SK-N-MC (cell line): ENCODE measurements around the gene ATXN7L2.

Source experiments
- DNase-seq: peaks from one replicate; pipeline ENCODE4 v3.0.0-alpha.2; 2011; ENCODE audit warnings: low read depth, low spot score
- H3K27ac ChIP-seq: fragments of 200-600 bp; sonication (generic); 2 replicates; pipeline ENCODE4 v1.5.1; 2016; ENCODE audit warnings: mixed run types
- H3K36me3 ChIP-seq: fragments of 200-600 bp; sonication (generic); 2 replicates; pipeline ENCODE4 v1.6.1; 2017; ENCODE audit warnings: antibody characterized with exemption, low read length, mixed read lengths; ENCODE audit not compliant: insufficient read depth
- H3K4me3 ChIP-seq: fragments of 200-600 bp; sonication (generic); 2 replicates; pipeline ENCODE4 v1.5.1; 2016
- H3K9ac ChIP-seq: fragments of 200-600 bp; sonication (generic); 2 replicates; pipeline ENCODE4 v1.8.0; 2017; ENCODE audit warnings: mixed run types, mixed read lengths; ENCODE audit not compliant: insufficient read length
- H3K9me3 ChIP-seq: fragments of 200-600 bp; sonication (generic); 2 replicates; pipeline ENCODE4 v1.6.1; 2017; ENCODE audit warnings: low read depth, mild to moderate bottlenecking, antibody characterized with exemption, low read length, moderate library complexity, mixed read lengths
- EZH2 ChIP-seq: fragments of 200-600 bp; sonication (generic); IDR thresholded peaks from one replicate; pipeline ENCODE4 v1.6.1; 2017; ENCODE audit warnings: antibody characterized with exemption
- FOXP2 ChIP-seq: optimal IDR thresholded peaks from 2 replicates; pipeline ENCODE3; 2011; ENCODE audit warnings: mild to moderate bottlenecking, moderate library complexity; ENCODE audit not compliant: insufficient read depth; ENCODE audit errors: extremely low read length, control extremely low read depth
- POLR2AphosphoS5 ChIP-seq: IDR thresholded peaks from 2 replicates; pipeline ENCODE4 v1.6.1; 2012; ENCODE audit warnings: mild to moderate bottlenecking, low read depth, low read length, borderline replicate concordance

Gene ATXN7L2

GRCh38 chr1:109504974-109505373, 21.3 kb downstream of the ATXN7L2 start:
- TF ChIP-seq POLR2AphosphoS5 (no peak), EZH2 (no peak), FOXP2 (no peak)

GRCh38 chr1:109508001-109508872, 24.5 kb downstream of the ATXN7L2 start:
- Histone ChIP-seq H3K36me3 (no peaks in the 10 kb centered on the region), H3K9me3 (no peaks in the 10 kb centered on the region), H3K27ac (no peak overlapping the region), H3K4me3 (no peak overlapping the region), H3K9ac (no peak overlapping the region)
- no peak for DNase-seq
- no peak for TF ChIP-seq FOXP2

More at GRCh38 chr1:109504974-109505373, 21.3 kb downstream of the ATXN7L2 start:
- no peak for DNase-seq
- no peaks in the 10 kb centered on the region for H3K36me3 ChIP-seq
- H3K9ac ChIP-seq = no peak overlapping the region
- H3K4me3 ChIP-seq = no peak overlapping the region
- H3K9me3 ChIP-seq = no peaks in the 10 kb centered on the region
- H3K27ac ChIP-seq = no peak overlapping the region

- Histone ChIP-seq H3K9ac (no peak overlapping the region), H3K27ac (no peak overlapping the region), H3K9me3 (no peaks in the 10 kb centered on the region), H3K4me3 (peak overlapping the region; percentile 80), H3K36me3 (no peaks in the 10 kb centered on the region)
- TF ChIP-seq FOXP2 = no peak
- no peak for TF ChIP-seq POLR2AphosphoS5
- no peak for TF ChIP-seq EZH2
- no peak for DNase-seq
Observed at GRCh38 chr1:109508873-109509175, 25.1 kb downstream of the ATXN7L2 start.

DNA sequence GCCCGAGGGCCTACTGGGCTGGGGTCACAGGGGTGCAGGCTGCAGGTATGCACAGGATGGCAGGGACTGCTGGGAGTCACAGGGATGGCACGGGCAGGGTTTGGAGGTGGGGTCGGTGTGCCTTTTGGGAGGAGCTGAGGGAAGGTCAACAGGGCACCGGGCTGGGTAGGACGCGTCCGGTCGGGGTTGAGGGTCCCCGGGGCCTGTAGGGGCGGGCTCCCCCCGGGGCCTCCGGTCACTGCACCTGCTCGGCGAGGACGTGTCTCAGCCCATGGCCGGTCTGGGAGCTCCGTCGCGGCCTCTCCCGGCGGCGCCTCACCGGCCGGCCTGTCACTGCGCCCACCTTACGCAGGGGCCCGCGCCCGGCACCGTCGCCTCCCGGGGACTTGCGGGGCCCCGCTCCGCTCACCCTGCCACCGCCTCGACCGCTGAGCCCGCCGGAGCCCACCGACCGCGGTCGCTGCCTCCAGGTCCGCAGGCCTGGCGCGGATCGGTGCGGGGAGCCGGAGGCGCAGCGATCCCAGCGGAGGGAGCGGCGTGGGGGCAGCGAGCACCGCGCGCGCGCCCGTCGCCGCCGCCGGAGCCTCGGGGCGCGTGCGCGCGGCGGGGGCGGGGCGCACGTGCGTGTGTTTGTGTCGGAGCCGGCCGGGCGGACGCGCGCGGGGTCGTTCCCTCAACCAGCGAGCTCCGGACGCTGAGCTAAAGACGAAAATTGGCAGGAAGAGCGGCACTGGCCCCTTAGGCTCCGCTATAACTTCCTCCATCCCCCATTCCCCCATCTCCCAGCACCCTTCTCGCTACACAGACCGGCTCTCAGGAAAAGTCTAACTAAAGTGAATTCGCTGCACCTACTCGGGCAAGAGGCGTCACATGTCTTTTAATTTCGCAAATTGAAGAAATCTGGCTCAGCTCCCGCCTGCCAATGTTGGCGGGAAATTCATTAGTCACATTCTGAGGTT, 25.8 kb downstream of the ATXN7L2 start, which contains the start of gene AMIGO1:
Gene AMIGO1, minus strand, starts transcription at position 552 of the 959 bp plus-strand sequence. CDS start 815 bp downstream, outside the sequence.
- no peak within 1 kb of the TSS for H3K27ac ChIP-seq
- H3K4me3 ChIP-seq = peak within 1 kb of the TSS; percentile 80
- H3K9me3 ChIP-seq = no peaks in the 10 kb centered on the region
- no peaks in the 10 kb centered on the region for H3K36me3 ChIP-seq
- H3K9ac ChIP-seq = peak within 1 kb of the TSS; percentile 69
- TF ChIP-seq FOXP2 = no peak
- no peak for TF ChIP-seq EZH2
- TF ChIP-seq POLR2AphosphoS5 = no peak
- DNase-seq = no peak

DNA sequence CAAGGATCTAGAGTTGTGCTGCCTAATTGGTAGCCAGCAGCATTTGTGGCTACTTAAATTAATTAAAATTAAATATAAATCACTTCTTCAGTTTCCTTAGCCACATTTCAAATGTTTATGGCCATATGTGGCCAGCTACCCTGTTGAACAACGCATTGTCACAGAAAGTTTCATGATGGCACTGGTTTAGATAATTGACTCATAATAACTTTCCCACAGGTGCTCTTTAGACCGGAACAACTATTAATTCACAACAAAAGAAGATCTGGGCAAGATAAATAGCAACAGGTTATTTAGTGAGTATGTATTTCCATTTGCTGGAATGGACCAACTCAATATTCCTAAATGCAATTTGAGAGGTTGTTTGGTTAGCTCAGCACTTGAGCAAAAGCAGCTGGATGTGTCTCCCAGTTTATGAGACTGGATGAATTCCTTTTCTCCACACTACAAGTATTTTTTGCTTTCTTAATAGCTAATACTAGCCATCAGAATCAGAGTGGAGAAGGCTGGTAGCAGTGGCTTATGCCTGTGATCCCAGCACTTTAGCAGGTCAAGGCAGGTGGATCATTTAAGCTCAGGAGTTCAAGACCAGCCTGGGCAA, 29.5 kb downstream of the ATXN7L2 start:
- H3K36me3 ChIP-seq = no peaks in the 10 kb centered on the region
- TF ChIP-seq POLR2AphosphoS5 (no peak), FOXP2 (no peak), EZH2 (no peak)
- DNase-seq = no peak
- no peak overlapping the region for H3K27ac ChIP-seq
- H3K9ac ChIP-seq = no peak overlapping the region
- no peak overlapping the region for H3K4me3 ChIP-seq
- H3K9me3 ChIP-seq = no peaks in the 10 kb centered on the region

GRCh38 chr1:109514846-109515245, 31.1 kb downstream of the ATXN7L2 start:
- DNase-seq = no peak
- H3K4me3 ChIP-seq = no peak overlapping the region
- H3K36me3 ChIP-seq = no peaks in the 10 kb centered on the region
- H3K9me3 ChIP-seq = no peaks in the 10 kb centered on the region
- TF ChIP-seq FOXP2 = no peak
- TF ChIP-seq POLR2AphosphoS5 = no peak
- no peak overlapping the region for H3K27ac ChIP-seq
- H3K9ac ChIP-seq = no peak overlapping the region

- peak overlapping the region; percentile 82 for H3K27ac ChIP-seq
- no peaks in the 10 kb centered on the region for H3K9me3 ChIP-seq
- H3K4me3 ChIP-seq = peak overlapping the region; percentile 60
- TF ChIP-seq EZH2 (no peak), FOXP2 (no peak), POLR2AphosphoS5 (no peak)
- H3K9ac ChIP-seq = no peak overlapping the region
- no peaks in the 10 kb centered on the region for H3K36me3 ChIP-seq
- DNase-seq = peak; percentile 85
Observed at GRCh38 chr1:109516872-109517271, 33.2 kb downstream of the ATXN7L2 start.

GRCh38 chr1:109517337-109517736, 33.6 kb downstream of the ATXN7L2 start:
- H3K36me3 ChIP-seq = no peaks in the 10 kb centered on the region
- no peak for TF ChIP-seq POLR2AphosphoS5
- no peak for TF ChIP-seq FOXP2
- no peak for TF ChIP-seq EZH2
- H3K4me3 ChIP-seq = peak overlapping the region; percentile 60
- peak overlapping the region; percentile 82 for H3K27ac ChIP-seq
- H3K9ac ChIP-seq = no peak overlapping the region
- no peaks in the 10 kb centered on the region for H3K9me3 ChIP-seq
- no peak for DNase-seq
